Endothelial cell of umbilical vein (primary cell): ENCODE results near the gene LDLRAD4. TPM values are rescaled to one million over a fixed set of nuclear protein-coding genes. Genes with fewer than 3 reads are reported as not detected.

Experiments used
- BruUV-seq: library from RNA; stranded (reverse); fragments of 400-500 nt; replicated peaks from 2 replicates; lab custom pipeline; 2021; lab: Mats Ljungman, UMichigan
- CTCF ChIA-PET: fragments of 300-600, 350-600 bp; sonication (Branson Sonifier 250); formaldehyde crosslinking; loops from one replicate; lab custom pipeline; 2021; ENCODE audit warnings: antibody characterized with exemption, inconsistent platforms; lab: Charles Lee
- POLR2A ChIA-PET: fragments of 300-600, 350-600 bp; sonication (Branson Sonifier 250); formaldehyde crosslinking; loops from one replicate; lab custom pipeline; 2021; ENCODE audit warnings: antibody characterized with exemption, inconsistent platforms; lab: Charles Lee
- DNase-seq: peaks from one replicate; pipeline ENCODE4 v3.0.0-alpha.2; 2011; ENCODE audit warnings: low read depth, low spot score
- FAIRE-seq: peaks from 2 replicates; lab custom pipeline; 2011; peaks lifted over from hg19 to GRCh38; lab: Jason Lieb, UNC
- H2AFZ ChIP-seq: 2 replicates; pipeline ENCODE4 v1.6.0; 2012; ENCODE audit warnings: low read depth, low read length, control low read depth, inconsistent platforms
- H3K27ac ChIP-seq: 2 replicates; pipeline ENCODE4 v1.5.1; 2011; ENCODE audit warnings: low read depth, mild to moderate bottlenecking, control low read depth, low read length, moderate library complexity; ENCODE audit not compliant: insufficient read depth
- H3K27me3 ChIP-seq, 2 experiments: 2 replicates each; pipeline versions ENCODE4 v1.6.0 to v1.6.1; 2011; ENCODE audit warnings: low read length in 2 of 2, mixed read lengths in 1 of 2; ENCODE audit not compliant: control insufficient read depth in 2 of 2, insufficient read depth in 2 of 2
- H3K36me3 ChIP-seq, 2 experiments: 2 replicates in 1 of 2; 3 replicates in 1 of 2; pipeline ENCODE4 v1.5.1; 2011; ENCODE audit warnings: low read length in 2 of 2, mild to moderate bottlenecking in 1 of 2, moderate library complexity in 1 of 2; ENCODE audit not compliant: control insufficient read depth in 2 of 2, insufficient read depth in 2 of 2; ENCODE audit errors: extremely low read depth in 1 of 2
- H3K4me1 ChIP-seq: 3 replicates; pipeline ENCODE4 v1.5.1; 2011; ENCODE audit warnings: mild to moderate bottlenecking, low read length; ENCODE audit not compliant: control insufficient read depth, insufficient read depth; ENCODE audit errors: extremely low read depth
- H3K4me2 ChIP-seq: 2 replicates; pipeline ENCODE4 v1.6.1; 2011; ENCODE audit warnings: low read length, control low read depth, mixed read lengths; ENCODE audit not compliant: insufficient read depth
- H3K4me3 ChIP-seq, 3 experiments: fragments of 200-600 bp in 1 of 3; sonication (generic), shearing (Covaris generic) in 1 of 3; replicated peaks in 1 of 3; 2 replicates each; pipeline ENCODE4 v1.5.1; 2011 to 2016; ENCODE audit warnings: control low read depth in 3 of 3, low read length in 3 of 3, mild to moderate bottlenecking in 2 of 3, inconsistent platforms in 1 of 3, low read depth in 1 of 3, moderate library complexity in 1 of 3; ENCODE audit not compliant: insufficient read depth in 1 of 3
- H3K79me2 ChIP-seq: 2 replicates; pipeline ENCODE4 v1.6.0; 2012; ENCODE audit warnings: low read length, inconsistent platforms; ENCODE audit not compliant: control insufficient read depth, insufficient read depth
- H3K9ac ChIP-seq: replicated peaks from 2 replicates; pipeline ENCODE3; 2011; ENCODE audit warnings: low read length, control low read depth; ENCODE audit not compliant: insufficient read depth; ENCODE audit errors: extremely low read depth
- H3K9me1 ChIP-seq: replicated peaks from 3 replicates; pipeline ENCODE4 v1.6.0; 2011; ENCODE audit warnings: mild to moderate bottlenecking, low read length; ENCODE audit not compliant: control insufficient read depth, insufficient read depth; ENCODE audit errors: extremely low read depth
- H3K9me3 ChIP-seq: replicated peaks from 2 replicates; pipeline ENCODE4 v1.5.1; 2012; ENCODE audit warnings: low read length, inconsistent platforms; ENCODE audit not compliant: control insufficient read depth, insufficient read depth
- H4K20me1 ChIP-seq: replicated peaks from 2 replicates; pipeline ENCODE3; 2011; ENCODE audit warnings: mild to moderate bottlenecking, low read length; ENCODE audit not compliant: control insufficient read depth, insufficient read depth; ENCODE audit errors: extremely low read depth
- CTCF ChIP-seq, 2 donors: IDR thresholded peaks; 1 replicate in 1 of 2; 2 replicates in 1 of 2; pipeline ENCODE4 v1.5.1; 2011; ENCODE audit warnings: low read length in 2 of 2, mild to moderate bottlenecking in 2 of 2, moderate library complexity in 2 of 2, control low read depth in 1 of 2, inconsistent platforms in 1 of 2, low read depth in 1 of 2; ENCODE audit not compliant: insufficient read depth in 1 of 2; ENCODE audit errors: extremely low read depth in 1 of 2
- EZH2 ChIP-seq: IDR thresholded peaks from 2 replicates; pipeline ENCODE4 v1.6.1; 2012; ENCODE audit warnings: borderline replicate concordance, low read depth, mild to moderate bottlenecking, moderate library complexity, low read length, inconsistent platforms; ENCODE audit not compliant: severe bottlenecking
- FOS ChIP-seq: IDR thresholded peaks from 2 replicates; pipeline ENCODE4 v1.6.1; 2011; ENCODE audit warnings: mild to moderate bottlenecking, low read length, moderate library complexity, borderline replicate concordance; ENCODE audit not compliant: insufficient read depth
- GATA2 ChIP-seq: IDR thresholded peaks from 2 replicates; pipeline ENCODE4 v1.7.0; 2011; ENCODE audit warnings: low read depth, mild to moderate bottlenecking, moderate library complexity, mixed read lengths, low read length; ENCODE audit not compliant: insufficient read length, insufficient read depth
- JUN ChIP-seq: IDR thresholded peaks from 2 replicates; pipeline ENCODE4 v1.6.1; 2011; ENCODE audit warnings: borderline replicate concordance, low read depth; ENCODE audit not compliant: insufficient read length, insufficient read depth
- MAX ChIP-seq: IDR thresholded peaks from 2 replicates; pipeline ENCODE4 v1.6.1; 2011; ENCODE audit not compliant: insufficient read depth, insufficient read length
- MYC ChIP-seq: IDR thresholded peaks from one replicate; pipeline ENCODE4 v1.6.1; 2011; ENCODE audit warnings: mild to moderate bottlenecking, low read depth, low read length
- POLR2A ChIP-seq: IDR thresholded peaks from 2 replicates; pipeline ENCODE4 v1.6.1; 2012; ENCODE audit warnings: low read depth, mild to moderate bottlenecking, control low read depth, low read length
- POLR2AphosphoS5 ChIP-seq: IDR thresholded peaks from 2 replicates; pipeline ENCODE4 v1.6.1; 2012; ENCODE audit warnings: low read depth, mild to moderate bottlenecking, control low read depth, low read length, moderate library complexity; ENCODE audit not compliant: insufficient read depth
- dilution Hi-C: fragments of 300-500 bp; cut with MboI; formaldehyde crosslinking; loops from one replicate; pipeline ENCODE4 v1.15.0; 2019; ENCODE audit warnings: low sequenced_read_pairs; ENCODE audit not compliant: extremely low pct_ligation_motif_present
- intact Hi-C: fragments of 100-400 bp; cut with micrococcal nuclease; formaldehyde crosslinking; loops from one replicate; pipeline ENCODE4 v1.10.0; 2022
- polyA plus RNA-seq, 4 experiments: library from polyadenylated mRNA; depleted of rRNA in 3 of 4; stranded (reverse) in 3 of 4; unstranded in 1 of 4; fragments of >200 nt; gene quantifications; 2 replicates each; pipeline versions ENCODE4 v1.2.1 to v1.2.3, GENCODE V29; 2011 to 2012; ENCODE audit warnings: missing spikeins in 1 of 4
- total RNA-seq: library from RNA; stranded (reverse); gene quantifications from 2 replicates; pipeline ENCODE4 v1.2.3, GENCODE V29; 2021

Gene LDLRAD4
- total and polyA plus RNA-seq, 2 donors (not counting 3 experiments of a cell fraction or from before 2014, with no cell fraction given), result 5.2 to 6.5 TPM

GRCh38 chr18:13599031-13599430 lies 380.5 kb downstream of the LDLRAD4 start:
- no peak for DNase-seq
- POLR2A ChIA-PET, result no interaction called here
- no TSS peak for BruUV-seq

More at GRCh38 chr18:13599031-13599430, 380.5 kb downstream of the LDLRAD4 start:
- Histone ChIP-seq H2AFZ (no peak overlapping the region), H3K4me2 (no peak overlapping the region), H3K9me3 (peaks cover 2% of the 10 kb centered on the region), H4K20me1 (no peaks in the 10 kb centered on the region), H3K9ac (no peak overlapping the region), H3K36me3 (no peaks in the 10 kb centered on the region), H3K9me1 (no peaks in the 10 kb centered on the region), H3K4me1 (no peaks in the 10 kb centered on the region), H3K27me3 (peaks cover 0 to 3% of the 10 kb centered on the region in 2 experiments), H3K79me2 (no peaks in the 10 kb centered on the region), H3K4me3 (no peak overlapping the region), H3K27ac (no peak overlapping the region)
- no peak for TF ChIP-seq MYC
- TF ChIP-seq JUN, result no peak
- TF ChIP-seq CTCF (IDR thresholded peaks at IDR 0.05; ENCODE audit: extremely low read depth in 1 of 2, insufficient read depth in 1 of 2, low read depth in 1 of 2, low read length in 2 of 2), result no peak
- TF ChIP-seq EZH2, result no peak
- TF ChIP-seq GATA2, result no peak
- no peak for TF ChIP-seq FOS
- no peak for TF ChIP-seq MAX
- TF ChIP-seq POLR2A, result no peak
- TF ChIP-seq POLR2AphosphoS5, result no peak
- CTCF ChIA-PET, result no interaction called here
- FAIRE-seq, result no peak
- intact Hi-C loops, result no loop called here
- dilution Hi-C loops, result no loop called here
